Hepatocyte (in vitro differentiated cells): ENCODE results near the gene CEP55.

Source experiments
- CTCF ChIP-seq: fragments of 200-600 bp; sonication (generic); IDR thresholded peaks from 2 replicates; pipeline ENCODE4 v1.5.1; 2016; ENCODE audit warnings: antibody characterized with exemption, mild to moderate bottlenecking; ENCODE audit not compliant: poor library complexity
- EZH2 ChIP-seq: fragments of 200-600 bp; sonication (generic); IDR thresholded peaks from 2 replicates; pipeline ENCODE4 v1.6.1; 2016; ENCODE audit warnings: antibody characterized with exemption, mild to moderate bottlenecking, borderline replicate concordance
- EZH2phosphoT487 ChIP-seq: fragments of 200-600 bp; sonication (generic); IDR thresholded peaks from one replicate; pipeline ENCODE4 v1.6.1; 2018; ENCODE audit warnings: antibody characterized with exemption, mild to moderate bottlenecking, low read depth, moderate library complexity; ENCODE audit not compliant: unreplicated experiment, severe bottlenecking

- no peak for TF ChIP-seq EZH2
- no peak for TF ChIP-seq CTCF
- no peak for TF ChIP-seq EZH2phosphoT487
These were observed 48.4 kb upstream of the CEP55 start for GRCh38 chr10:93447970-93448369.
